ENCODE measurements around the gene DAP3.
A peak's percentile ranks its signal among the peaks of the same experiment; 100 is the strongest.
"Not testable (repeated sequence)": the region's sequence is repeated elsewhere in the genome, so short reads cannot be mapped to it uniquely, and the experiment has no call there.

Gene DAP3

GRCh38 chr1:155689081-155689607 is at the start of gene DAP3:
Gene DAP3 (plus strand): TSS chr1:155689091. CDS start chr1:155709780, 20,689 bp downstream.
- not testable (repeated sequence) for DNase-seq (ENCODE audit: low read depth)

GRCh38 chr1:155640367-155640766 is 48.5 kb upstream of the DAP3 start:
- no peak for DNase-seq (ENCODE audit: low read depth)

GRCh38 chr1:155642559-155643180 is 46.2 kb upstream of the DAP3 start:
- DNase-seq (ENCODE audit: low read depth): not testable (repeated sequence)

GRCh38 chr1:155643230-155643629 is 45.7 kb upstream of the DAP3 start:
- DNase-seq (ENCODE audit: low read depth): no peak

DNA sequence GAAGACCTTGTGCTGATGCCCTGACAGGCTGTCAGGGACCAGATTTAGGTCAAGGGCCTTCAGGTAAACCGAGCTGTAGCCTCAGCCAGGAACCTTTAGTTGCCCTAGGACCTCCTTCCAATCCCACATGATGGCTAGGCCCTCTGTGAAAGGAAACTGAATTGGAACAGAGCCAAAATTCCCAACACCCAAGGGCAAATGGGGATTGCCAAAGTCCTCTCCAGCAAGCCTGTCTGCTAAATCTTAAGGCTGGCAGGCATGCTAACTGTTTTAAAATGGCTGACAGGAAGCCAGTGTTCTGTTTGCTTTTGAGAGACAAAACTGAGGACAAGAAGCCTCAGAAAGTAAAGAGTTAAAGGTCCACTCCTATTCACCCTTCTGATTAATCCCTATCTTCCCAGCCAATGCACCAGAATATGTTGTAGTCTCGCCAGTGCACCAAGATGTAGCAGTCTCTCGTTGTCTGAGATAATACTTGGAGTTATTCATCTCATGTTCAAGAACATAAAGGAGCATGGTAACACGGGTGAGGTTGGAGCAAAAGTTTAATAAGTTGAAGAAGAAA is 43.8 kb upstream of the DAP3 start:
- DNase-seq (ENCODE audit: low read depth): no peak

GRCh38 chr1:155645648-155646047 is 43.2 kb upstream of the DAP3 start:
- DNase-seq (ENCODE audit: low read depth): peak; percentile 25

GRCh38 chr1:155646307-155646706 is 42.6 kb upstream of the DAP3 start:
- no peak for DNase-seq (ENCODE audit: low read depth)

GRCh38 chr1:155648207-155649147 is 40.4 kb upstream of the DAP3 start:
- DNase-seq (ENCODE audit: low read depth): peak; percentile 85

GRCh38 chr1:155649676-155650075 is 39.2 kb upstream of the DAP3 start:
- DNase-seq (ENCODE audit: low read depth): no peak

DNA sequence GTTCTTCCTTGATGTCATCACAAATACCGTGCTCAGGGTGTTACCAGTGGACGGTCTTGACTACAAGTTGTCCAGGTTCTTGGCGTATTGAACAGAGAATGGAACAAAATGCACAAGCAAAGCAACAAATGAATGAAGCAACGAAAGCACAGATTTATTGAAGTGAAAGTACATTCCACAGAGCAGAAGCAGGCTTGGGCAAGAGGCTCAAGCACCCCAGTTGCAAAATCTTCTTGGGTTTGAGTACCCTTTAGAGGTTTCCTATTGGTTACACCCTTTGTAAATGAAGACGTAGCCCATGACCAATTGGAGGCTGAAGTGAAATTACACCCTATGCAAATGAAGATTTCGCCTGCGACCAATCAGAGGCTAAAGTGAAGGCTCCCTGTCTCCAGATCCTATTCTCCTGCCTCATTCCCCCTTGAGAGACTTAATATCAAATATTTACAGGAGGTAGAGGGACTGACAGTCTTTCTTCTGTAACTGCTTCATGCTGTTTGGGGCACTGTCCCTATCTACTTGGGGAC is 38.6 kb upstream of the DAP3 start:
- no peak for DNase-seq (ENCODE audit: low read depth)

GRCh38 chr1:155651861-155652661 is 36.8 kb upstream of the DAP3 start:
- no peak for DNase-seq (ENCODE audit: low read depth)

- no peak for DNase-seq (ENCODE audit: low read depth)
Measured at GRCh38 chr1:155652951-155653350, 35.9 kb upstream of the DAP3 start.

GRCh38 chr1:155657463-155657862 is 31.4 kb upstream of the DAP3 start:
- no peak for DNase-seq (ENCODE audit: low read depth)

- DNase-seq (ENCODE audit: low read depth): not testable (repeated sequence)
Measured at GRCh38 chr1:155661239-155661638, 27.7 kb upstream of the DAP3 start.

DNA sequence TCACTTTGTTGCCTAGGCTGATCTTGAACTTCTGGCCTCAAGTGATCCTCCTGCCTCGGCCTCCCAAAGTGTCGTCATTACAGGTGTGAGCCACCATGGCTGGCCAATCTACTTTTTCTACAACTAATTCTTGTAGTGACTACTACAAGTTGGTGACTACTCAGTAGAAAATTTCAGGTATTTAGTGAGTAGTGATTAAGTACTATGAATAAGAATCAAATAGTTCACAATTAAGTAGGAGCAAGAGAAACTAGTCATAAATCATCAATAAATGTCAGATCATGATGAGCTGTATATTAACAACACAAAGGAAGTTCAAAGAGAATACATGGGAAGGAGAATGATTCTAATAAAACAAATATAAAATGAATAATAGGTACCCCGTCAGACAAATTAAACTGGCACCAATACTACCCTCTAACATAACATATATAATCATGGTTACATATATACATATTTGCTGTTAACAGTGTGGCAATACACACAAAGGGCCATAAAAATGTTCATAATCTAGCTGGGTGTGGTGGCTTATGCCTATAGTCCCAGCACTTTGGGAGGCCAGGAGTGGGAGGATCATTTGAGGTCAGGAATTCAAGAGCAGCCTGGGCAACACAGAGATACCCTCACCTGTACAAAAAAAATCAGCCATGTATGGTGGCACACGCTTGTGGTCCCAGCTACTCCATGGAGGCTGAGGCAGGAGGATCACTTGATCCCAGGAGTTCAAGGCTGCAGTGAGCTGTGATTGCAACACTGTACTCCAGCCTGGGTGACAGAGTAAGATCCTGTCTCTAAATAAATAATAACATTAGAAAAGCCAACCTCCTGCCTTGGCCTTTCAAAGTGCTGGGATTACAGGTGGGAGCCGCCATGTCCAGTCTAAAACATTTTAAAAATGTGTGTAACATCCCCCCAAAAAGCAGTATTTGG is 19.4 kb upstream of the DAP3 start:
- DNase-seq (ENCODE audit: low read depth): no peak

GRCh38 chr1:155671750-155672149 is 17.1 kb upstream of the DAP3 start:
- DNase-seq (ENCODE audit: low read depth): no peak

GRCh38 chr1:155673003-155673402 is 15.9 kb upstream of the DAP3 start:
- DNase-seq (ENCODE audit: low read depth): no peak

GRCh38 chr1:155678027-155678426 is 10.9 kb upstream of the DAP3 start:
- DNase-seq (ENCODE audit: low read depth): no peak

DNA sequence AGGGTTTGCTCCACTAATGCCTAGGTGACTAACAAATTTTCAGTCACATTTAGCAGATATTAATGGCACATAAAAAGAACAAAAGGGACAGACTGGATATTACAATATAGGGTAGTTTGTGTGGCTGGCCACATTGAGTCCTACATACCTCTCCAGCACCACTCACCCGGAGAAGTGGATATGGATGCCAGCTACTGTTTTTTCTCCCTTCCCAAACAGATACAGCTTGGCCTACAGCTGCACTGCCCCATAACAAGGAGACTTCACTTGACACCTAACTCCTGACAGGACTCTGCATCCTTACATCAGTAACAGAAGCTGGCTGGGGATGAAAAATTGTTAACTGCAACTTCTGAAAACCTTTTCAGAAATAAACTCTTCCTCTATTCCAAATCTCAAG is 9.9 kb upstream of the DAP3 start:
- DNase-seq (ENCODE audit: low read depth): not testable (repeated sequence)

- DNase-seq (ENCODE audit: low read depth): no peak
Measured at GRCh38 chr1:155680531-155680930, 8.4 kb upstream of the DAP3 start.

All from stromal cell of bone marrow (primary cell).